GM12892 (cell line): ENCODE measurements around the gene NPAS3.

Experiments used
- POLR2AphosphoS5 ChIP-seq: IDR thresholded peaks from 2 replicates; pipeline ENCODE4 v1.6.1; 2011; ENCODE audit warnings: low read depth, low read length, control low read depth
- TAF1 ChIP-seq: IDR thresholded peaks from 2 replicates; pipeline ENCODE4 v1.6.1; 2011; ENCODE audit warnings: low read depth, mild to moderate bottlenecking, control low read depth, low read length, borderline replicate concordance

DNA sequence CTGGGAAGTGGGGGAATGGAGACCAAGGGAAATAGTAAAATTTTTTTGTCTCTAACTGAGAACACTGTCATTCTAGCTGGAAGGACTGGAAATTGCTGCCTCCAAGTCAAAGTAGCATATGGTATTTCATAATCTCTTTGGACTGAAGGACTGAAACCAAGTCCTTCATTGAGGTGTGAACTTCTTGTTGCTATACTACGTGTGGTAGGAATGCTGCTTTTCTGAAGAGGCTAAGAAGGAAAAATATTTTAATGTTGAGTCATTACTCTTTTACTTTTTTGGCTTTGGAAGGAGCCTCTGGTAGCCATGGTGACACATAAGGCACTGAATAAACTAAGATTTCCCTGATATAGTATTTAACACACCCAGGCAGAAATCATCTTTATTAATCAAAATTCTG, 465.4 kb downstream of the NPAS3 start:
- no peak for TF ChIP-seq POLR2AphosphoS5
- no peak for TF ChIP-seq TAF1
